ES-I3 (cell line): ENCODE measurements around the gene NSD2.
A peak's percentile ranks its signal among the peaks of the same experiment; 100 is the strongest.

ENCODE experiments used
- H3K36me3 ChIP-seq: 2 replicates; pipeline ENCODE4 v1.6.1; 2013; ENCODE audit warnings: mild to moderate bottlenecking, low read length, control low read depth, moderate library complexity; ENCODE audit not compliant: insufficient read depth
- H3K4me1 ChIP-seq: 2 replicates; pipeline ENCODE4 v1.6.1; 2013; ENCODE audit warnings: mild to moderate bottlenecking, control low read depth, low read length; ENCODE audit not compliant: insufficient read depth
- H3K9ac ChIP-seq: 2 replicates; pipeline ENCODE4 v1.6.1; 2013; ENCODE audit warnings: low read depth, mild to moderate bottlenecking, low read length, moderate library complexity
- H3K9me3 ChIP-seq: 2 replicates; pipeline ENCODE4 v1.6.1; 2013; ENCODE audit warnings: mild to moderate bottlenecking, low read length, moderate library complexity; ENCODE audit not compliant: control insufficient read depth, insufficient read depth

Gene NSD2

GRCh38 chr4:1864076-1865008 lies 6.9 kb upstream of the NSD2 start:
- Histone ChIP-seq H3K36me3 (no peaks in the 10 kb centered on the region), H3K9ac (no peak overlapping the region), H3K4me1 (no peaks in the 10 kb centered on the region; the same call in 1 of the 2 replicates), H3K9me3 (no peaks in the 10 kb centered on the region)

GRCh38 chr4:1866189-1866661 lies 5.0 kb upstream of the NSD2 start:
- H3K9ac ChIP-seq: no peak overlapping the region
- no peaks in the 10 kb centered on the region for H3K36me3 ChIP-seq
- no peaks in the 10 kb centered on the region; the same call in 1 of the 2 replicates for H3K4me1 ChIP-seq
- H3K9me3 ChIP-seq: no peaks in the 10 kb centered on the region

- H3K9me3 ChIP-seq: no peaks in the 10 kb centered on the region
- no peaks in the 10 kb centered on the region for H3K36me3 ChIP-seq
- no peak overlapping the region for H3K9ac ChIP-seq
- H3K4me1 ChIP-seq: peaks cover 6% of the 10 kb centered on the region; the same call in 1 of the 2 replicates
These were observed 2.9 kb upstream of the NSD2 start for GRCh38 chr4:1868293-1868692.

GRCh38 chr4:1868912-1869311 lies 2.3 kb upstream of the NSD2 start:
- H3K36me3 ChIP-seq: no peaks in the 10 kb centered on the region
- no peaks in the 10 kb centered on the region for H3K9me3 ChIP-seq
- H3K4me1 ChIP-seq: peaks cover 9% of the 10 kb centered on the region
- no peak overlapping the region for H3K9ac ChIP-seq

- Histone ChIP-seq H3K4me1 (peaks cover 9% of the 10 kb centered on the region), H3K36me3 (no peaks in the 10 kb centered on the region), H3K9ac (peak overlapping the region; percentile 72), H3K9me3 (no peaks in the 10 kb centered on the region)
These were observed 1.5 kb upstream of the NSD2 start for GRCh38 chr4:1869530-1870327.

GRCh38 chr4:1870328-1870577 lies 940 bp upstream of the NSD2 start:
- H3K9me3 ChIP-seq: no peaks in the 10 kb centered on the region
- H3K4me1 ChIP-seq: peaks cover 9% of the 10 kb centered on the region
- H3K9ac ChIP-seq: peak overlapping the region; percentile 72
- no peaks in the 10 kb centered on the region for H3K36me3 ChIP-seq

- H3K9ac ChIP-seq: peak overlapping the region; percentile 83
- H3K9me3 ChIP-seq: no peaks in the 10 kb centered on the region
- H3K4me1 ChIP-seq: peaks cover 9% of the 10 kb centered on the region
- H3K36me3 ChIP-seq: no peaks in the 10 kb centered on the region
These were observed 353 bp downstream of the NSD2 start for GRCh38 chr4:1871471-1872021.

GRCh38 chr4:1872870-1873269 lies 1.7 kb downstream of the NSD2 start:
- Histone ChIP-seq H3K4me1 (peaks cover 13% of the 10 kb centered on the region), H3K36me3 (no peaks in the 10 kb centered on the region), H3K9me3 (no peaks in the 10 kb centered on the region), H3K9ac (peak overlapping the region; percentile 83; the same call in 1 of the 2 replicates)

GRCh38 chr4:1873291-1873690 lies 2.1 kb downstream of the NSD2 start:
- Histone ChIP-seq H3K9me3 (no peaks in the 10 kb centered on the region), H3K4me1 (peaks cover 13% of the 10 kb centered on the region), H3K9ac (no peak overlapping the region), H3K36me3 (no peaks in the 10 kb centered on the region)

GRCh38 chr4:1873776-1874175 lies 2.6 kb downstream of the NSD2 start:
- Histone ChIP-seq H3K9ac (no peak overlapping the region), H3K9me3 (no peaks in the 10 kb centered on the region), H3K36me3 (no peaks in the 10 kb centered on the region), H3K4me1 (peaks cover 13% of the 10 kb centered on the region)

GRCh38 chr4:1874201-1874600 lies 3.0 kb downstream of the NSD2 start:
- Histone ChIP-seq H3K36me3 (no peaks in the 10 kb centered on the region), H3K4me1 (peaks cover 13% of the 10 kb centered on the region), H3K9me3 (no peaks in the 10 kb centered on the region), H3K9ac (no peak overlapping the region)

GRCh38 chr4:1879485-1879884 lies 8.3 kb downstream of the NSD2 start:
- H3K4me1 ChIP-seq: peaks cover 4% of the 10 kb centered on the region; the same call in 1 of the 2 replicates
- no peaks in the 10 kb centered on the region for H3K36me3 ChIP-seq
- H3K9me3 ChIP-seq: no peaks in the 10 kb centered on the region
- H3K9ac ChIP-seq: no peak overlapping the region

- Histone ChIP-seq H3K4me1 (peaks cover 4% of the 10 kb centered on the region; the same call in 1 of the 2 replicates), H3K9ac (no peak overlapping the region), H3K9me3 (no peaks in the 10 kb centered on the region), H3K36me3 (no peaks in the 10 kb centered on the region)
These were observed 9.1 kb downstream of the NSD2 start for GRCh38 chr4:1880332-1880731.

- Histone ChIP-seq H3K36me3 (no peaks in the 10 kb centered on the region), H3K4me1 (no peaks in the 10 kb centered on the region), H3K9me3 (no peaks in the 10 kb centered on the region), H3K9ac (no peak overlapping the region)
These were observed 11.7 kb downstream of the NSD2 start for GRCh38 chr4:1882850-1883271.
